ENCODE measurements around the gene STON1. TPM values are rescaled to one million over a fixed set of nuclear protein-coding genes. Genes with fewer than 3 reads are reported as not detected.
"Not testable (repeated sequence)": the region's sequence is repeated elsewhere in the genome, so short reads cannot be mapped to it uniquely, and the experiment has no call there.

The STON1 gene
- total and polyA plus RNA-seq, 4 donors, result 16.5 to 19.5 (median 18.1) TPM

GRCh38 chr2:48507111-48507510, 22.8 kb upstream of the STON1 start:
- peaks cover 14% of the 10 kb centered on the region for H3K36me3 ChIP-seq (ENCODE audit: control insufficient read depth, insufficient read depth, low read length)
- DNase-seq (ENCODE audit: low read depth in 4 of 6, low spot score in 6 of 6), result no peak
- H3K27ac ChIP-seq (ENCODE audit: low read depth, low read length), result no peak overlapping the region
- WGBS (ENCODE audit: insufficient coverage), result 85% methylated on average over 3 of the region's 4 CpGs
- no peak overlapping the region for H3K4me3 ChIP-seq (ENCODE audit: low read depth, low read length)
- H3K9me3 ChIP-seq (ENCODE audit: control insufficient read depth, insufficient read depth, low read length), result no peaks in the 10 kb centered on the region
- no peaks in the 10 kb centered on the region for H3K4me1 ChIP-seq (ENCODE audit: control insufficient read depth, insufficient read depth, low read length)
- H3K27me3 ChIP-seq (ENCODE audit: control insufficient read depth, insufficient read depth, low read length), result no peaks in the 10 kb centered on the region

GRCh38 chr2:48508461-48509124, 21.4 kb upstream of the STON1 start:
- no peaks in the 10 kb centered on the region for H3K27me3 ChIP-seq (ENCODE audit: control insufficient read depth, insufficient read depth, low read length)
- peaks cover 14% of the 10 kb centered on the region for H3K36me3 ChIP-seq (ENCODE audit: control insufficient read depth, insufficient read depth, low read length)
- H3K27ac ChIP-seq (ENCODE audit: low read depth, low read length), result no peak overlapping the region
- H3K9me3 ChIP-seq (ENCODE audit: control insufficient read depth, insufficient read depth, low read length), result no peaks in the 10 kb centered on the region
- 17% methylated on average over 2 of the region's 5 CpGs for WGBS (ENCODE audit: insufficient coverage)
- no peak for DNase-seq (ENCODE audit: low read depth in 4 of 6, low spot score in 6 of 6)
- H3K4me1 ChIP-seq (ENCODE audit: control insufficient read depth, insufficient read depth, low read length), result no peaks in the 10 kb centered on the region
- no peak overlapping the region for H3K4me3 ChIP-seq (ENCODE audit: low read depth, low read length)

GRCh38 chr2:48510329-48510728, 19.6 kb upstream of the STON1 start:
- no peak overlapping the region for H3K27ac ChIP-seq (ENCODE audit: low read depth, low read length)
- peaks cover 17% of the 10 kb centered on the region for H3K36me3 ChIP-seq (ENCODE audit: control insufficient read depth, insufficient read depth, low read length)
- no peaks in the 10 kb centered on the region for H3K27me3 ChIP-seq (ENCODE audit: control insufficient read depth, insufficient read depth, low read length)
- no peaks in the 10 kb centered on the region for H3K9me3 ChIP-seq (ENCODE audit: control insufficient read depth, insufficient read depth, low read length)
- no peak overlapping the region for H3K4me3 ChIP-seq (ENCODE audit: low read depth, low read length)
- no peak for DNase-seq (ENCODE audit: low read depth in 4 of 6, low spot score in 6 of 6)
- no CpG with 5 or more reads among the region's 3 CpGs for WGBS (ENCODE audit: insufficient coverage)
- no peaks in the 10 kb centered on the region for H3K4me1 ChIP-seq (ENCODE audit: control insufficient read depth, insufficient read depth, low read length)

- 80% methylated on average over 2 of the region's 3 CpGs for WGBS (ENCODE audit: insufficient coverage)
- no peak overlapping the region for H3K4me3 ChIP-seq (ENCODE audit: low read depth, low read length)
- no peaks in the 10 kb centered on the region for H3K27me3 ChIP-seq (ENCODE audit: control insufficient read depth, insufficient read depth, low read length)
- H3K9me3 ChIP-seq (ENCODE audit: control insufficient read depth, insufficient read depth, low read length), result no peaks in the 10 kb centered on the region
- DNase-seq (ENCODE audit: low read depth in 4 of 6, low spot score in 6 of 6), result no peak
- H3K27ac ChIP-seq (ENCODE audit: low read depth, low read length), result no peak overlapping the region
- H3K4me1 ChIP-seq (ENCODE audit: control insufficient read depth, insufficient read depth, low read length), result no peaks in the 10 kb centered on the region
- peaks cover 20% of the 10 kb centered on the region for H3K36me3 ChIP-seq (ENCODE audit: control insufficient read depth, insufficient read depth, low read length)
Measured at GRCh38 chr2:48511849-48512470, 18.0 kb upstream of the STON1 start.

GRCh38 chr2:48512571-48512970, 17.4 kb upstream of the STON1 start:
- Histone ChIP-seq H3K9me3 (ENCODE audit: control insufficient read depth, insufficient read depth, low read length) (no peaks in the 10 kb centered on the region), H3K4me3 (ENCODE audit: low read depth, low read length) (no peak overlapping the region), H3K36me3 (ENCODE audit: control insufficient read depth, insufficient read depth, low read length) (peaks cover 17% of the 10 kb centered on the region), H3K27me3 (ENCODE audit: control insufficient read depth, insufficient read depth, low read length) (no peaks in the 10 kb centered on the region), H3K27ac (ENCODE audit: low read depth, low read length) (no peak overlapping the region), H3K4me1 (ENCODE audit: control insufficient read depth, insufficient read depth, low read length) (no peaks in the 10 kb centered on the region)
- DNase-seq (ENCODE audit: low read depth in 4 of 6, low spot score in 6 of 6), result no peak
- 100% methylated on average over 1 of the region's 4 CpGs for WGBS (ENCODE audit: insufficient coverage)

- WGBS (ENCODE audit: insufficient coverage), result 82% methylated on average over 5 of the region's 9 CpGs
- no peak for DNase-seq (ENCODE audit: low read depth in 4 of 6, low spot score in 6 of 6)
- no peaks in the 10 kb centered on the region for H3K9me3 ChIP-seq (ENCODE audit: control insufficient read depth, insufficient read depth, low read length)
- no peaks in the 10 kb centered on the region for H3K4me1 ChIP-seq (ENCODE audit: control insufficient read depth, insufficient read depth, low read length)
- H3K27ac ChIP-seq (ENCODE audit: low read depth, low read length), result no peak overlapping the region
- H3K27me3 ChIP-seq (ENCODE audit: control insufficient read depth, insufficient read depth, low read length), result no peaks in the 10 kb centered on the region
- peaks cover 18% of the 10 kb centered on the region for H3K36me3 ChIP-seq (ENCODE audit: control insufficient read depth, insufficient read depth, low read length)
- H3K4me3 ChIP-seq (ENCODE audit: low read depth, low read length), result no peak overlapping the region
Measured at GRCh38 chr2:48514348-48515003, 15.5 kb upstream of the STON1 start.

- no peak for DNase-seq (ENCODE audit: low read depth in 4 of 6, low spot score in 6 of 6)
- Histone ChIP-seq H3K4me3 (ENCODE audit: low read depth, low read length) (no peak overlapping the region), H3K4me1 (ENCODE audit: control insufficient read depth, insufficient read depth, low read length) (no peaks in the 10 kb centered on the region), H3K27ac (ENCODE audit: low read depth, low read length) (no peak overlapping the region), H3K27me3 (ENCODE audit: control insufficient read depth, insufficient read depth, low read length) (no peaks in the 10 kb centered on the region), H3K36me3 (ENCODE audit: control insufficient read depth, insufficient read depth, low read length) (peaks cover 18% of the 10 kb centered on the region), H3K9me3 (ENCODE audit: control insufficient read depth, insufficient read depth, low read length) (no peaks in the 10 kb centered on the region)
- WGBS (ENCODE audit: insufficient coverage), result 79% methylated on average over 5 of the region's 6 CpGs
Measured at GRCh38 chr2:48515513-48515985, 14.4 kb upstream of the STON1 start.

- WGBS (ENCODE audit: insufficient coverage), result 87% methylated on average over 10 of the region's 11 CpGs
- peak in 1 of 6 donors; percentile 68 for DNase-seq (ENCODE audit: low read depth in 4 of 6, low spot score in 6 of 6)
- Histone ChIP-seq H3K27me3 (ENCODE audit: control insufficient read depth, insufficient read depth, low read length) (no peaks in the 10 kb centered on the region), H3K9me3 (ENCODE audit: control insufficient read depth, insufficient read depth, low read length) (no peaks in the 10 kb centered on the region), H3K36me3 (ENCODE audit: control insufficient read depth, insufficient read depth, low read length) (peaks cover 21% of the 10 kb centered on the region), H3K27ac (ENCODE audit: low read depth, low read length) (no peak overlapping the region), H3K4me1 (ENCODE audit: control insufficient read depth, insufficient read depth, low read length) (no peaks in the 10 kb centered on the region), H3K4me3 (ENCODE audit: low read depth, low read length) (no peak overlapping the region)
Measured at GRCh38 chr2:48519593-48519992, 10.4 kb upstream of the STON1 start.

- H3K9me3 ChIP-seq (ENCODE audit: control insufficient read depth, insufficient read depth, low read length); H3K27me3 ChIP-seq (ENCODE audit: control insufficient read depth, insufficient read depth, low read length); H3K36me3 ChIP-seq (ENCODE audit: control insufficient read depth, insufficient read depth, low read length); H3K27ac ChIP-seq (ENCODE audit: low read depth, low read length); H3K4me3 ChIP-seq (ENCODE audit: low read depth, low read length); DNase-seq (ENCODE audit: low read depth in 4 of 6, low spot score in 6 of 6): not testable (repeated sequence)
- H3K4me1 ChIP-seq (ENCODE audit: control insufficient read depth, insufficient read depth, low read length), result peaks cover 12% of the 10 kb centered on the region
- no CpG with 5 or more reads among the region's 3 CpGs for WGBS (ENCODE audit: insufficient coverage)
Measured at GRCh38 chr2:48524756-48525155, 5.2 kb upstream of the STON1 start.
